SU-DHL-6 (cell line): ENCODE measurements around the gene MED15.
"Not testable (repeated sequence)": the region's sequence is repeated elsewhere in the genome, so short reads cannot be mapped to it uniquely, and the experiment has no call there.

Experiments used
- H2AFZ ChIP-seq: fragments of 200-600 bp; sonication (generic); 2 replicates; pipeline ENCODE4 v1.6.1; 2014; ENCODE audit warnings: low read depth, mild to moderate bottlenecking, moderate library complexity, mixed read lengths, antibody characterized with exemption, low read length; ENCODE audit not compliant: severe bottlenecking
- H3F3A ChIP-seq: fragments of 200-600 bp; shearing (Covaris generic); 2 replicates; pipeline ENCODE4 v1.6.0; 2016; ENCODE audit warnings: antibody characterized with exemption, mild to moderate bottlenecking; ENCODE audit not compliant: insufficient read depth
- H3K27ac ChIP-seq: fragments of 200-600 bp; sonication (generic); 2 replicates; pipeline ENCODE4 v1.5.1; 2016; ENCODE audit warnings: low read depth, mild to moderate bottlenecking, low read length, moderate library complexity, mixed read lengths
- H3K27me3 ChIP-seq: fragments of 200-600 bp; sonication (generic), shearing (Covaris generic); 2 replicates; pipeline ENCODE4 v1.6.0; 2014; ENCODE audit warnings: mild to moderate bottlenecking, low read length
- H3K36me3 ChIP-seq: fragments of 200-600 bp; sonication (generic); 2 replicates; pipeline ENCODE4 v1.6.1; 2014; ENCODE audit warnings: mild to moderate bottlenecking, low read length, mixed read lengths
- H3K4me2 ChIP-seq: fragments of 300-600, 200-600 bp; shearing (Covaris generic), sonication (generic); 2 replicates; pipeline ENCODE4 v1.6.0; 2014; ENCODE audit warnings: low read length, low read depth, mild to moderate bottlenecking; ENCODE audit not compliant: poor library complexity, severe bottlenecking
- H3K4me3 ChIP-seq: fragments of 200-600 bp; sonication (generic); 2 replicates; pipeline ENCODE4 v1.5.1; 2014; ENCODE audit warnings: antibody characterized with exemption, low read length, mild to moderate bottlenecking, mixed read lengths; ENCODE audit not compliant: insufficient read depth, poor library complexity, severe bottlenecking
- H3K79me2 ChIP-seq: fragments of 200-600 bp; sonication (generic); 2 replicates; pipeline ENCODE4 v1.6.1; 2014; ENCODE audit warnings: mild to moderate bottlenecking, low read length, moderate library complexity; ENCODE audit not compliant: insufficient read depth
- H3K9ac ChIP-seq: fragments of 200-600 bp; sonication (generic); 2 replicates; pipeline ENCODE4 v1.7.0; 2014; ENCODE audit warnings: mild to moderate bottlenecking, low read length
- H3K9me2 ChIP-seq: fragments of 200-600 bp; sonication (generic); replicated peaks from 2 replicates; pipeline ENCODE4 v1.6.1; 2014; ENCODE audit warnings: low read length; ENCODE audit not compliant: insufficient read depth
- H3K9me3 ChIP-seq: fragments of 200-600 bp; sonication (generic); 2 replicates; pipeline ENCODE4 v1.6.1; 2014; ENCODE audit warnings: low read length, mixed read lengths; ENCODE audit not compliant: insufficient read depth
- H4K20me1 ChIP-seq: fragments of 200-600 bp; sonication (generic); 2 replicates; pipeline ENCODE4 v1.6.1; 2014; ENCODE audit warnings: low read depth, mild to moderate bottlenecking, antibody characterized with exemption, low read length, moderate library complexity, mixed read lengths
- CTCF ChIP-seq: fragments of 200-600 bp; sonication (generic); IDR thresholded peaks from one replicate; pipeline ENCODE4 v1.5.1; 2017; ENCODE audit warnings: antibody characterized with exemption, mild to moderate bottlenecking, low read length, moderate library complexity; ENCODE audit not compliant: insufficient read depth, poor library complexity, severe bottlenecking
- EZH2phosphoT487 ChIP-seq: fragments of 200-600 bp; sonication (generic), shearing (Covaris generic); conservative IDR thresholded peaks from 2 replicates; pipeline ENCODE4 v1.6.1; 2018; ENCODE audit warnings: mild to moderate bottlenecking, antibody characterized with exemption, low read length, moderate library complexity, mixed read lengths

MED15 gene

GRCh38 chr22:20536590-20537324 lies 29.3 kb downstream of the MED15 start:
- H3K9ac ChIP-seq: no peak overlapping the region
- H3K27me3 ChIP-seq: no peaks in the 10 kb centered on the region
- no peaks in the 10 kb centered on the region for H3K9me3 ChIP-seq
- TF ChIP-seq EZH2phosphoT487: no peak
- TF ChIP-seq CTCF: no peak
- H3K79me2 ChIP-seq: no peaks in the 10 kb centered on the region
- no peaks in the 10 kb centered on the region for H3K36me3 ChIP-seq
- H2AFZ ChIP-seq: no peak overlapping the region
- H3F3A ChIP-seq: no peaks in the 10 kb centered on the region
- H3K4me2 ChIP-seq: no peak overlapping the region
- no peak overlapping the region for H3K4me3 ChIP-seq
- H4K20me1 ChIP-seq: no peaks in the 10 kb centered on the region
- H3K9me2 ChIP-seq: no peaks in the 10 kb centered on the region
- H3K27ac ChIP-seq: no peak overlapping the region

- Histone ChIP-seq H3K4me2 (no peak overlapping the region), H3K9me3 (no peaks in the 10 kb centered on the region), H4K20me1 (no peaks in the 10 kb centered on the region), H3K4me3 (no peak overlapping the region), H2AFZ (no peak overlapping the region), H3F3A (no peaks in the 10 kb centered on the region), H3K27ac (no peak overlapping the region), H3K27me3 (no peaks in the 10 kb centered on the region), H3K9ac (no peak overlapping the region), H3K79me2 (no peaks in the 10 kb centered on the region), H3K9me2 (no peaks in the 10 kb centered on the region), H3K36me3 (no peaks in the 10 kb centered on the region)
- no peak for TF ChIP-seq EZH2phosphoT487
- no peak for TF ChIP-seq CTCF
Measured at GRCh38 chr22:20537325-20537756, 29.9 kb downstream of the MED15 start.

GRCh38 chr22:20537983-20538382 lies 30.6 kb downstream of the MED15 start:
- Histone ChIP-seq H3K4me2 (no peak overlapping the region), H3K9ac (no peak overlapping the region), H2AFZ (no peak overlapping the region), H3K36me3 (no peaks in the 10 kb centered on the region), H3K9me2 (no peaks in the 10 kb centered on the region), H3K9me3 (no peaks in the 10 kb centered on the region), H3K4me3 (no peak overlapping the region), H3K27ac (no peak overlapping the region), H3K79me2 (no peaks in the 10 kb centered on the region), H4K20me1 (no peaks in the 10 kb centered on the region), H3F3A (no peaks in the 10 kb centered on the region), H3K27me3 (no peaks in the 10 kb centered on the region)
- no peak for TF ChIP-seq EZH2phosphoT487
- no peak for TF ChIP-seq CTCF

GRCh38 chr22:20538875-20539274 lies 31.5 kb downstream of the MED15 start:
- H3K9me2 ChIP-seq, H3K4me3 ChIP-seq, H3K36me3 ChIP-seq, H3K27ac ChIP-seq, H3K4me2 ChIP-seq, H2AFZ ChIP-seq, H3F3A ChIP-seq, H3K27me3 ChIP-seq, H3K9me3 ChIP-seq, H3K9ac ChIP-seq, H4K20me1 ChIP-seq, H3K79me2 ChIP-seq: not testable (repeated sequence)
